ENCODE results near the gene CTAG2. TPM values are rescaled to one million over a fixed set of nuclear protein-coding genes. Genes with fewer than 3 reads are reported as not detected.
"Not testable (repeated sequence)": the region's sequence is repeated elsewhere in the genome, so short reads cannot be mapped to it uniquely, and the experiment has no call there.

The CTAG2 gene
- total and polyA plus RNA-seq, 10 of the 15 experiments (the other 5 are each of a cell fraction or from before 2014, with no cell fraction given): 0.73 TPM; not detected in 9

DNA sequence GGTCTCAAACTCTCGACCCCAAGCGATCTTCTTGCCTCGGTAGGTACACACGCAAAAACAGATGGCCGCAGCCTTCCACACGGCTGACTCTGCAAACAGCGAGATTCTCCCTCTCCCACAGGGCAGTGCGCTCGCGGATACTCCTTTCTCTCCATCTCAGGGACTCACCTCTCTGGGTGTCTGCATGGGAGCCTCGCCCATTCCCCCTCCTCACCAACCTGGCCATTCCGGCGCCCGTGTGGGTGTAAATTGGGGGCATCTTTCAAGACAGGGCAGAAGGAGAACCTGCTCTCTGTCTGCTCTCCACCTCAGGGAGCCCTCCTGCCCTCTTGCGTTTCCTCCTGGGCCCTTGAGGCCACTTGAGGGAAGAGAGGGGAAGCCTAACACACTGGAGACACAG, 4.4 kb downstream of the CTAG2 start:
- TF ChIP-seq, protein P1, sequence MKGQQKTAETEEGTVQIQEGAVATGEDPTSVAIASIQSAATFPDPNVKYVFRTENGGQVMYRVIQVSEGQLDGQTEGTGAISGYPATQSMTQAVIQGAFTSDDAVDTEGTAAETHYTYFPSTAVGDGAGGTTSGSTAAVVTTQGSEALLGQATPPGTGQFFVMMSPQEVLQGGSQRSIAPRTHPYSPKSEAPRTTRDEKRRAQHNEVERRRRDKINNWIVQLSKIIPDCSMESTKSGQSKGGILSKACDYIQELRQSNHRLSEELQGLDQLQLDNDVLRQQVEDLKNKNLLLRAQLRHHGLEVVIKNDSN (IDR thresholded peaks at IDR 0.05; ENCODE audit: borderline replicate concordance, extremely low read length, insufficient read depth, low read depth, low read length): no peak
- Histone ChIP-seq H3K27me3 (replicated peaks in 1 of 2; ENCODE audit: control insufficient read depth in 2 of 2, insufficient read depth in 2 of 2, low read length in 1 of 2) (no peaks in the 10 kb centered on the region), H3K9me3 (replicated peaks; ENCODE audit: control insufficient read depth, insufficient read depth, low read length) (no peaks in the 10 kb centered on the region), H2AFZ (ENCODE audit: control insufficient read depth, low read depth, low read length) (no peak overlapping the region), H3K27ac (ENCODE audit: control insufficient read depth, insufficient read depth) (no peak overlapping the region), H3K79me2 (ENCODE audit: control insufficient read depth, insufficient read depth, low read length) (no peaks in the 10 kb centered on the region), H3K4me1 (ENCODE audit: control insufficient read depth, insufficient read depth, low read length) (no peaks in the 10 kb centered on the region), H4K20me1 (ENCODE audit: control insufficient read depth, insufficient read depth) (no peaks in the 10 kb centered on the region), H3K4me3 (no peak overlapping the region), H3K4me2 (ENCODE audit: control insufficient read depth, insufficient read depth) (no peak overlapping the region), H3K36me3 (ENCODE audit: control insufficient read depth in 2 of 2, insufficient read depth in 2 of 2, low read length in 1 of 2) (no peaks in the 10 kb centered on the region), H3K9ac (ENCODE audit: control insufficient read depth, insufficient read depth, low read length) (no peak overlapping the region)
- intact Hi-C loops (cut with micrococcal nuclease; ENCODE audit: unreplicated experiment) (no loop called here), in situ Hi-C loops (cut with MboI) (no loop called here)
- BruUV-seq (replicated peaks): no TSS peak
- CTCF ChIA-PET: no interaction called here
- RAD21 ChIA-PET (ENCODE audit: unreplicated experiment): no interaction called here
- 62% methylated on average over 15 of the region's 15 CpGs for WGBS (ENCODE audit: insufficient coverage, insufficient replicate concordance, low lambda C conversion rate, missing lambda C conversion rate)
- POLR2A ChIA-PET: no interaction called here
- SMC1A ChIA-PET (ENCODE audit: uncharacterized antibody, unreplicated experiment): no interaction called here
- DNase-seq (ENCODE audit: low read depth, low spot score): no peak
- ATAC-seq: no peak
- no peak for FAIRE-seq

GRCh38 chrX:154645745-154646378, 7.5 kb downstream of the CTAG2 start:
- H3K4me2 ChIP-seq (ENCODE audit: control insufficient read depth, insufficient read depth); H3K9ac ChIP-seq (ENCODE audit: control insufficient read depth, insufficient read depth, low read length); DNase-seq (ENCODE audit: low read depth, low spot score); H3K4me1 ChIP-seq (ENCODE audit: control insufficient read depth, insufficient read depth, low read length); H4K20me1 ChIP-seq (ENCODE audit: control insufficient read depth, insufficient read depth); intact Hi-C loops (cut with micrococcal nuclease; ENCODE audit: unreplicated experiment); H3K27me3 ChIP-seq (replicated peaks in 1 of 2; ENCODE audit: control insufficient read depth in 2 of 2, insufficient read depth in 2 of 2, low read length in 1 of 2); POLR2A ChIA-PET; H3K27ac ChIP-seq (ENCODE audit: control insufficient read depth, insufficient read depth); H2AFZ ChIP-seq (ENCODE audit: control insufficient read depth, low read depth, low read length); H3K79me2 ChIP-seq (ENCODE audit: control insufficient read depth, insufficient read depth, low read length); H3K36me3 ChIP-seq (ENCODE audit: control insufficient read depth in 2 of 2, insufficient read depth in 2 of 2, low read length in 1 of 2); H3K4me3 ChIP-seq; ATAC-seq; FAIRE-seq; SMC1A ChIA-PET (ENCODE audit: uncharacterized antibody, unreplicated experiment); H3K9me3 ChIP-seq (replicated peaks; ENCODE audit: control insufficient read depth, insufficient read depth, low read length); CTCF ChIA-PET; BruUV-seq (replicated peaks); in situ Hi-C loops (cut with MboI); RAD21 ChIA-PET (ENCODE audit: unreplicated experiment): not testable (repeated sequence)
- WGBS (ENCODE audit: insufficient coverage, insufficient replicate concordance, low lambda C conversion rate, missing lambda C conversion rate): no CpG with 5 or more reads among the region's 24 CpGs

- POLR2A ChIA-PET; SMC1A ChIA-PET (ENCODE audit: uncharacterized antibody, unreplicated experiment); ATAC-seq; intact Hi-C loops (cut with micrococcal nuclease; ENCODE audit: unreplicated experiment); H2AFZ ChIP-seq (ENCODE audit: control insufficient read depth, low read depth, low read length); BruUV-seq (replicated peaks); CTCF ChIA-PET; H3K27me3 ChIP-seq (replicated peaks in 1 of 2; ENCODE audit: control insufficient read depth in 2 of 2, insufficient read depth in 2 of 2, low read length in 1 of 2); H3K4me2 ChIP-seq (ENCODE audit: control insufficient read depth, insufficient read depth); H3K9me3 ChIP-seq (replicated peaks; ENCODE audit: control insufficient read depth, insufficient read depth, low read length); H3K4me3 ChIP-seq; FAIRE-seq; in situ Hi-C loops (cut with MboI); H3K9ac ChIP-seq (ENCODE audit: control insufficient read depth, insufficient read depth, low read length); H4K20me1 ChIP-seq (ENCODE audit: control insufficient read depth, insufficient read depth); DNase-seq (ENCODE audit: low read depth, low spot score); RAD21 ChIA-PET (ENCODE audit: unreplicated experiment); H3K27ac ChIP-seq (ENCODE audit: control insufficient read depth, insufficient read depth); H3K79me2 ChIP-seq (ENCODE audit: control insufficient read depth, insufficient read depth, low read length); H3K36me3 ChIP-seq (ENCODE audit: control insufficient read depth in 2 of 2, insufficient read depth in 2 of 2, low read length in 1 of 2); H3K4me1 ChIP-seq (ENCODE audit: control insufficient read depth, insufficient read depth, low read length): not testable (repeated sequence)
- no CpG with 5 or more reads among the region's 31 CpGs for WGBS (ENCODE audit: insufficient coverage, insufficient replicate concordance, low lambda C conversion rate, missing lambda C conversion rate)
These were observed 9.7 kb downstream of the CTAG2 start for GRCh38 chrX:154643708-154644107.

DNA sequence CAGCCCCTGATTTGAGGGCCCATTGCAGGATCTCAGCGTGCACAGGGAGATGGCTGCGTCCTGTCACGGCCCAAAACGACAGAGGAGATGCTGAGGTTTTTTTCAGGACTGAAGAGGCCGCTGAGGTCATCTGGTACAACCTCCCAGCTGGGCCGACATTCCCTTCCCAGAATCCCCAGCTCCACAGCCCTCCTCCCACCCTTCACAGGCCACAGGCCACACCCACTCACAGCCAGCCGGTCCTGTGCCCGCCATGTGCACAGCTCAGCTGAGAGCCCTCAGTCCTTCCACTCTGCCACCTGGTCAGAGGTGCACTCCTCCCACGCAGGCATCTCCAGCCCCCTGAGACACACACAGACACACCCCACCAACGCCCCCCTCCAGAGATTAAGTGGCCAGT, 11.6 kb downstream of the CTAG2 start:
- DNase-seq (ENCODE audit: low read depth, low spot score); ATAC-seq; H3K27me3 ChIP-seq (replicated peaks in 1 of 2; ENCODE audit: control insufficient read depth in 2 of 2, insufficient read depth in 2 of 2, low read length in 1 of 2); POLR2A ChIA-PET; H3K36me3 ChIP-seq (ENCODE audit: control insufficient read depth in 2 of 2, insufficient read depth in 2 of 2, low read length in 1 of 2); intact Hi-C loops (cut with micrococcal nuclease; ENCODE audit: unreplicated experiment); H3K79me2 ChIP-seq (ENCODE audit: control insufficient read depth, insufficient read depth, low read length); H2AFZ ChIP-seq (ENCODE audit: control insufficient read depth, low read depth, low read length); H3K9me3 ChIP-seq (replicated peaks; ENCODE audit: control insufficient read depth, insufficient read depth, low read length); H3K4me1 ChIP-seq (ENCODE audit: control insufficient read depth, insufficient read depth, low read length); H4K20me1 ChIP-seq (ENCODE audit: control insufficient read depth, insufficient read depth); H3K4me2 ChIP-seq (ENCODE audit: control insufficient read depth, insufficient read depth); FAIRE-seq; RAD21 ChIA-PET (ENCODE audit: unreplicated experiment); H3K4me3 ChIP-seq; H3K9ac ChIP-seq (ENCODE audit: control insufficient read depth, insufficient read depth, low read length); BruUV-seq (replicated peaks); in situ Hi-C loops (cut with MboI); CTCF ChIA-PET; SMC1A ChIA-PET (ENCODE audit: uncharacterized antibody, unreplicated experiment); H3K27ac ChIP-seq (ENCODE audit: control insufficient read depth, insufficient read depth): not testable (repeated sequence)
- no CpG with 5 or more reads among the region's 10 CpGs for WGBS (ENCODE audit: insufficient coverage, insufficient replicate concordance, low lambda C conversion rate, missing lambda C conversion rate)
